SK-N-SH (cell line): ENCODE results near the gene SORBS2.

Experiments used
- GABPA ChIP-seq: IDR thresholded peaks from 2 replicates; pipeline ENCODE4 v1.4.0; 2012; ENCODE audit warnings: low read depth, mild to moderate bottlenecking
- JUND ChIP-seq: IDR thresholded peaks from 2 replicates; pipeline ENCODE4 v1.4.0; 2012
- MXI1 ChIP-seq: IDR thresholded peaks from 2 replicates; pipeline ENCODE4 v1.6.1; 2012; ENCODE audit warnings: mild to moderate bottlenecking, low read depth, low read length, improper control_type of control experiment
- POLR2AphosphoS5 ChIP-seq: IDR thresholded peaks from 2 replicates; pipeline ENCODE4 v1.6.1; 2012; ENCODE audit warnings: low read depth, low read length
- RAD21 ChIP-seq: IDR thresholded peaks from 2 replicates; pipeline ENCODE4 v1.6.1; 2012; ENCODE audit warnings: mild to moderate bottlenecking, low read length
- REST ChIP-seq: IDR thresholded peaks from 2 replicates; pipeline ENCODE4 v1.6.1; 2012; ENCODE audit warnings: mild to moderate bottlenecking, low read depth, low read length, moderate library complexity
- SIN3A ChIP-seq: IDR thresholded peaks from 2 replicates; pipeline ENCODE4 v1.6.1; 2012; ENCODE audit warnings: low read depth, mild to moderate bottlenecking, low read length, moderate library complexity, borderline replicate concordance
- TAF1 ChIP-seq: IDR thresholded peaks from 2 replicates; pipeline ENCODE4 v1.6.1; 2012; ENCODE audit warnings: low read depth, mild to moderate bottlenecking, low read length, moderate library complexity, borderline replicate concordance
- YY1 ChIP-seq: IDR thresholded peaks from 2 replicates; pipeline ENCODE4 v1.4.0; 2012; ENCODE audit warnings: low read depth, mild to moderate bottlenecking
- TF ChIP-seq, protein P1 (sequence below): fragments of 200-600 bp; sonication (generic); IDR thresholded peaks from 2 replicates; pipeline ENCODE4 v1.6.1; 2017; ENCODE audit warnings: antibody characterized with exemption, mild to moderate bottlenecking, moderate library complexity

DNA sequence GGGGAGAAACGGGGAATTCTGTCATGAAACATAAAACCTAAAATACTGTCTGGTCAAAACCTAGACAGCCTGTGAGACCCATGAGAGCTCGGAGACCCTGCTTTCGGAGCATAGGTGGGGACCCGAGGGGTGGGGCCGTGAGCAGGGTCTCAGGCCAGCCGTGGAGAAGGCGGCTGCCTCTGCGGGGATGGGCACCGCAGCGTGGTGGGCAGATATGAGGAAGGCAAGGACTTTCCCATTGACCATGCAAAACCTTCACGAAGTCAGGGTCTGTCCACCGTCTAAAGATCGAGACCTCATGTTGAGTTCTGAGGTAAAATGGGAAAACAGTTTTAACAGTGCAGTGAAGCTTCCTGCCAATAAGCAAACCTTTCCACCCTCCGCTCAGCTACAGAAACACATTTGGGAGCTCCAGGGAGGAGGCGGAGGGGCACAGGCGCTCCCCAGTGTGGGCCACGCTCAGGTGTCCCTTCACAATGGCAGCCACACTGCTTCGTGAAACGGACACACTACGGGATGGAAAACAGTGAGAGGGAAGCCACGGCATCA, 74.4 kb downstream of the SORBS2 start:
- no peak for TF ChIP-seq JUND
- TF ChIP-seq POLR2AphosphoS5: no peak
- TF ChIP-seq, protein P1, sequence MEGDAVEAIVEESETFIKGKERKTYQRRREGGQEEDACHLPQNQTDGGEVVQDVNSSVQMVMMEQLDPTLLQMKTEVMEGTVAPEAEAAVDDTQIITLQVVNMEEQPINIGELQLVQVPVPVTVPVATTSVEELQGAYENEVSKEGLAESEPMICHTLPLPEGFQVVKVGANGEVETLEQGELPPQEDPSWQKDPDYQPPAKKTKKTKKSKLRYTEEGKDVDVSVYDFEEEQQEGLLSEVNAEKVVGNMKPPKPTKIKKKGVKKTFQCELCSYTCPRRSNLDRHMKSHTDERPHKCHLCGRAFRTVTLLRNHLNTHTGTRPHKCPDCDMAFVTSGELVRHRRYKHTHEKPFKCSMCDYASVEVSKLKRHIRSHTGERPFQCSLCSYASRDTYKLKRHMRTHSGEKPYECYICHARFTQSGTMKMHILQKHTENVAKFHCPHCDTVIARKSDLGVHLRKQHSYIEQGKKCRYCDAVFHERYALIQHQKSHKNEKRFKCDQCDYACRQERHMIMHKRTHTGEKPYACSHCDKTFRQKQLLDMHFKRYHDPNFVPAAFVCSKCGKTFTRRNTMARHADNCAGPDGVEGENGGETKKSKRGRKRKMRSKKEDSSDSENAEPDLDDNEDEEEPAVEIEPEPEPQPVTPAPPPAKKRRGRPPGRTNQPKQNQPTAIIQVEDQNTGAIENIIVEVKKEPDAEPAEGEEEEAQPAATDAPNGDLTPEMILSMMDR: no peak
- TF ChIP-seq RAD21: no peak
- no peak for TF ChIP-seq MXI1
- TF ChIP-seq YY1: no peak
- TF ChIP-seq TAF1: no peak
- no peak for TF ChIP-seq SIN3A
- no peak for TF ChIP-seq GABPA
- TF ChIP-seq REST: no peak
